Measurements from ENCODE around the gene ARFIP1. TPM values are rescaled to one million over a fixed set of nuclear protein-coding genes. Genes with fewer than 3 reads are reported as not detected.

The ARFIP1 gene
- total RNA-seq, 1 experiment from 2014 or later: 32.7 TPM

- Histone ChIP-seq H3K9ac (ENCODE audit: low read length) (no peak overlapping the region), H3K4me1 (ENCODE audit: control insufficient read depth in 1 of 2, insufficient read depth in 2 of 2, low read length in 2 of 2) (no peaks in the 10 kb centered on the region), H3K4me2 (ENCODE audit: low read length) (no peak overlapping the region), H4K20me1 (ENCODE audit: insufficient read depth) (no peaks in the 10 kb centered on the region), H3K36me3 (ENCODE audit: control insufficient read depth in 1 of 2, insufficient read depth in 2 of 2, low read length in 2 of 2) (no peaks in the 10 kb centered on the region), H2AFZ (ENCODE audit: low read depth, low read length, poor library complexity, severe bottlenecking) (no peak overlapping the region), H3K27ac (ENCODE audit: low read depth, low read length) (no peak overlapping the region), H3K9me2 (ENCODE audit: insufficient read depth) (no peaks in the 10 kb centered on the region), H3K27me3 (ENCODE audit: insufficient read depth, low read length) (no peaks in the 10 kb centered on the region), H3K4me3 (replicated peaks in 1 of 2; ENCODE audit: low read depth in 1 of 2, low read length in 2 of 2) (no peak overlapping the region), H3K9me3 (ENCODE audit: control insufficient read depth in 1 of 2, insufficient read depth in 1 of 2, low read depth in 1 of 2, low read length in 2 of 2) (no peaks in the 10 kb centered on the region), H3K79me2 (ENCODE audit: insufficient read depth, low read length) (no peaks in the 10 kb centered on the region)
- DNase-seq (ENCODE audit: low read depth, low spot score): no peak
- TF ChIP-seq RAD21 (IDR thresholded peaks at IDR 0.05; ENCODE audit: low read depth): no peak
- BruUV-seq (replicated peaks): no TSS peak
- ChIA-PET POLR2A (no interaction called here), CTCF (no interaction called here), RAD21 (ENCODE audit: low non-redundant PET in 1 of 2, low total read pairs in 2 of 2, uncharacterized antibody in 2 of 2, unreplicated experiment in 2 of 2) (no interaction called here)
- ATAC-seq: no peak
- intact Hi-C loops (cut with micrococcal nuclease): no loop called here
These were observed 182.0 kb downstream of the ARFIP1 start for GRCh38 chr4:152961773-152962115.

Other genes with a start within 250 kb of the ARFIP1 start
- 23.0 TPM for gene FBXW7, start 243.9 kb upstream of the ARFIP1 start, total RNA-seq (2021; ENCODE audit: unreplicated experiment)
- gene TMEM154, start 100.0 kb upstream of the ARFIP1 start, total RNA-seq (2021; ENCODE audit: unreplicated experiment): 2.4 TPM
- gene TIGD4, start 224 bp upstream of the ARFIP1 start, total RNA-seq (2021; ENCODE audit: unreplicated experiment): 0.42 TPM
- gene FHDC1, start 156.4 kb downstream of the ARFIP1 start, total RNA-seq (2021; ENCODE audit: unreplicated experiment): 1.8 TPM